Fibroblast of lung (primary cell): ENCODE results near the gene GABRD. TPM values are rescaled to one million over a fixed set of nuclear protein-coding genes. Genes with fewer than 3 reads are reported as not detected.

Source experiments
- DNase-seq, 2 donors: peaks; one replicate each; pipeline versions ENCODE4 v3.0.0 to v3.0.0-alpha.2; 2010; ENCODE audit warnings: low read depth in 2 of 2
- H2AFZ ChIP-seq: 2 replicates; pipeline ENCODE4 v1.5.1; 2012; ENCODE audit warnings: low read length, control low read depth, inconsistent platforms
- H3K27ac ChIP-seq: 2 replicates; pipeline ENCODE4 v1.5.1; 2011; ENCODE audit warnings: low read length, control low read depth; ENCODE audit not compliant: insufficient read depth
- H3K27me3 ChIP-seq: 2 replicates; pipeline ENCODE4 v1.5.1; 2011; ENCODE audit warnings: mild to moderate bottlenecking, low read length; ENCODE audit not compliant: control insufficient read depth, insufficient read depth
- H3K36me3 ChIP-seq: 2 replicates; pipeline ENCODE4 v1.5.1; 2011; ENCODE audit warnings: low read length; ENCODE audit not compliant: control insufficient read depth, insufficient read depth
- H3K4me1 ChIP-seq: 2 replicates; pipeline ENCODE4 v1.5.1; 2011; ENCODE audit warnings: low read length; ENCODE audit not compliant: control insufficient read depth, insufficient read depth; ENCODE audit errors: extremely low read depth
- H3K4me2 ChIP-seq: 2 replicates; pipeline ENCODE4 v1.5.1; 2011; ENCODE audit warnings: low read length, control low read depth; ENCODE audit not compliant: insufficient read depth; ENCODE audit errors: extremely low read depth
- H3K4me3 ChIP-seq, 4 experiments: fragments of 200-600 bp in 1 of 4; sonication (generic) in 1 of 4; replicated peaks in 1 of 4; 2 replicates each; pipeline ENCODE4 v1.5.1; 2011 to 2016; ENCODE audit warnings: low read length in 4 of 4, low read depth in 3 of 4, mild to moderate bottlenecking in 3 of 4, control low read depth in 2 of 4, inconsistent platforms in 1 of 4, mixed read lengths in 1 of 4; ENCODE audit not compliant: insufficient read depth in 1 of 4; ENCODE audit errors: control extremely low read depth in 1 of 4
- H3K79me2 ChIP-seq: 2 replicates; pipeline ENCODE4 v1.5.1; 2012; ENCODE audit warnings: mild to moderate bottlenecking, low read length, inconsistent platforms; ENCODE audit not compliant: control insufficient read depth, insufficient read depth
- H3K9ac ChIP-seq: 2 replicates; pipeline ENCODE4 v1.5.1; 2011; ENCODE audit warnings: mild to moderate bottlenecking, low read length, control low read depth; ENCODE audit not compliant: insufficient read depth
- H3K9me3 ChIP-seq: 2 replicates; pipeline ENCODE4 v1.5.1; 2012; ENCODE audit warnings: low read depth, low read length; ENCODE audit not compliant: control insufficient read depth, insufficient read depth
- H4K20me1 ChIP-seq: 2 replicates; pipeline ENCODE4 v1.5.1; 2011; ENCODE audit warnings: low read length; ENCODE audit not compliant: control insufficient read depth, insufficient read depth; ENCODE audit errors: extremely low read depth
- EZH2 ChIP-seq: IDR thresholded peaks from 2 replicates; pipeline ENCODE4 v1.5.1; 2012; ENCODE audit warnings: low read length, control low read depth, mild to moderate bottlenecking; ENCODE audit errors: missing control alignments
- polyA plus RNA-seq, 2 donors: library from polyadenylated mRNA; depleted of rRNA in 1 of 2; stranded (reverse) in 1 of 2; unstranded in 1 of 2; fragments of >200 nt; gene quantifications; 2 replicates each; pipeline ENCODE4 v1.2.1, GENCODE V29; 2011 to 2012; ENCODE audit warnings: missing spikeins in 1 of 2
- total RNA-seq: library from RNA; depleted of rRNA; stranded (reverse); fragments of >200 nt; gene quantifications from 2 replicates; pipeline ENCODE4 v1.2.1, GENCODE V29; 2014
- TF ChIP-seq, protein P1 (sequence below), 2 donors: IDR thresholded peaks in 1 of 2; conservative IDR thresholded peaks in 1 of 2; 1 replicate in 1 of 2; 2 replicates in 1 of 2; pipeline ENCODE4 v1.5.1; 2011 to 2012; ENCODE audit warnings: low read length in 2 of 2, control low read depth in 1 of 2, inconsistent platforms in 1 of 2, low read depth in 1 of 2, mild to moderate bottlenecking in 1 of 2

GABRD gene
- total and polyA plus RNA-seq, 2 donors (not counting 1 experiment from before 2014, with no cell fraction given), result not detected

DNA sequence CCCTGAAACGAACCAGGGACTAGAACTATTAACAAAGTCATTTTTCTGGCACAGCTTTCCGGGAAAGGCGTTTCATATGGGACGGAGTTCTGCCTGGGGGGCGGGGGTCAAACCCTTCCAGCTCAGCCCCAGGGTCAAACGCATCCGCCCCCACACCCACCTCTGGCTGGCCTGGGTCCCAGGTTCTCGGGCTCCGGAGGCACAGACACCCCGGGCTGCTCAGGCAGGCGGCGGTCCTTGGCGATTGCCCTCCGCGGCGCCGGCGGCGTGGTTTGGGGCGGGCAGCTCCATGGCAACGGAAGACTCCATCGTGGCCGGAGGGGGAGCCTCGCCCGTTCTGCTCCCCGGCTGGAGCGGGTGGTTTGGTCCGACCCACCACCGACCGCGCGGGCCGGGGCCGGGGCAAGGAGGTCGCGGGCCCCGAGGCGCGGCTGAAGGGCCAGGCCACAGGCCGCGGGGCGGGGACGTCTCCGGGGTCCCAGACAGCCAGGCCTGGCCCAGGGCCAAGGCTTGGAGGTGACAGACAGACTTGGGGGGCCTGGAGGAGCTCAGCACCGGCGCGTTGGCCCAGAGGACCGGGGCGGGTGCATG is 15.5 kb upstream of the GABRD start, which contains the start of gene CFAP74:
TSS of gene CFAP74 (minus strand) at position 246 of the 591 bp plus-strand sequence. CDS start 12,830 bp downstream, outside the sequence.
- DNase-seq, result peak; percentile 50 to 54
- H3K9ac ChIP-seq, result no peak within 1 kb of the TSS
- TF ChIP-seq EZH2, result no peak
- TF ChIP-seq, protein P1, sequence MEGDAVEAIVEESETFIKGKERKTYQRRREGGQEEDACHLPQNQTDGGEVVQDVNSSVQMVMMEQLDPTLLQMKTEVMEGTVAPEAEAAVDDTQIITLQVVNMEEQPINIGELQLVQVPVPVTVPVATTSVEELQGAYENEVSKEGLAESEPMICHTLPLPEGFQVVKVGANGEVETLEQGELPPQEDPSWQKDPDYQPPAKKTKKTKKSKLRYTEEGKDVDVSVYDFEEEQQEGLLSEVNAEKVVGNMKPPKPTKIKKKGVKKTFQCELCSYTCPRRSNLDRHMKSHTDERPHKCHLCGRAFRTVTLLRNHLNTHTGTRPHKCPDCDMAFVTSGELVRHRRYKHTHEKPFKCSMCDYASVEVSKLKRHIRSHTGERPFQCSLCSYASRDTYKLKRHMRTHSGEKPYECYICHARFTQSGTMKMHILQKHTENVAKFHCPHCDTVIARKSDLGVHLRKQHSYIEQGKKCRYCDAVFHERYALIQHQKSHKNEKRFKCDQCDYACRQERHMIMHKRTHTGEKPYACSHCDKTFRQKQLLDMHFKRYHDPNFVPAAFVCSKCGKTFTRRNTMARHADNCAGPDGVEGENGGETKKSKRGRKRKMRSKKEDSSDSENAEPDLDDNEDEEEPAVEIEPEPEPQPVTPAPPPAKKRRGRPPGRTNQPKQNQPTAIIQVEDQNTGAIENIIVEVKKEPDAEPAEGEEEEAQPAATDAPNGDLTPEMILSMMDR (conservative IDR thresholded peaks at IDR 0.05 in 1 of 2, IDR thresholded peaks at IDR 0.05 in 1 of 2; ENCODE audit: low read depth in 1 of 2, low read length in 2 of 2), result no peak
- H3K4me3 ChIP-seq, result peak within 1 kb of the TSS in 1 of 4 experiments; percentile 21
- H2AFZ ChIP-seq, result no peak within 1 kb of the TSS
- H3K4me2 ChIP-seq, result peak within 1 kb of the TSS; percentile 35
- no peaks in the 10 kb centered on the region for H3K9me3 ChIP-seq
- no peaks in the 10 kb centered on the region for H3K79me2 ChIP-seq
- no peaks in the 10 kb centered on the region for H3K36me3 ChIP-seq
- H3K27ac ChIP-seq, result no peak within 1 kb of the TSS
- no peaks in the 10 kb centered on the region for H3K4me1 ChIP-seq
- peaks cover 16% of the 10 kb centered on the region for H3K27me3 ChIP-seq
- no peaks in the 10 kb centered on the region for H4K20me1 ChIP-seq

DNA sequence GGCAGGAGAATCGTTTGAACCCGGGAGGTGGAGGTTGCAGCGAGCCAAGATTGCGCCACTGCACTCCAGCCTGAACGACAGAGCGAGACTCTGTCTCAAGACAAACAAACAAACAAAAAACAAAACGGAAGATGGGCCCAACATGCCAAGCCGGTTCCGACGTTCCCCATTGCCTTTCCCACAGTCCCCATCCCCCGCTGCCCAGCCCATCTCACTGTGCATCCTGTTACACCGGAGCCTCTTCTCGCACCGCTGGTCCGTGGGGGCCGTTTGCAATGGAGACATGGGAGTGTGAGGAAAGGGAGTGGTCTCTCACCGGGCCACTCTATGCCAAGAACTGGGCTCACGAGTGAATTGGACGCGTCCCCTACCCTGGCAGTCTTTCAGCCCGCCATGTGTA is 14.3 kb upstream of the GABRD start:
- Histone ChIP-seq H4K20me1 (no peaks in the 10 kb centered on the region), H3K36me3 (no peaks in the 10 kb centered on the region), H3K4me1 (no peaks in the 10 kb centered on the region), H3K27me3 (peaks cover 16% of the 10 kb centered on the region), H3K9ac (no peak overlapping the region), H3K79me2 (no peaks in the 10 kb centered on the region), H2AFZ (no peak overlapping the region), H3K4me2 (no peak overlapping the region), H3K9me3 (no peaks in the 10 kb centered on the region), H3K27ac (no peak overlapping the region), H3K4me3 (no peak overlapping the region)
- DNase-seq, result no peak
- TF ChIP-seq EZH2, result no peak
- TF ChIP-seq, protein P1 (conservative IDR thresholded peaks at IDR 0.05 in 1 of 2, IDR thresholded peaks at IDR 0.05 in 1 of 2; ENCODE audit: low read depth in 1 of 2, low read length in 2 of 2), result no peak

DNA sequence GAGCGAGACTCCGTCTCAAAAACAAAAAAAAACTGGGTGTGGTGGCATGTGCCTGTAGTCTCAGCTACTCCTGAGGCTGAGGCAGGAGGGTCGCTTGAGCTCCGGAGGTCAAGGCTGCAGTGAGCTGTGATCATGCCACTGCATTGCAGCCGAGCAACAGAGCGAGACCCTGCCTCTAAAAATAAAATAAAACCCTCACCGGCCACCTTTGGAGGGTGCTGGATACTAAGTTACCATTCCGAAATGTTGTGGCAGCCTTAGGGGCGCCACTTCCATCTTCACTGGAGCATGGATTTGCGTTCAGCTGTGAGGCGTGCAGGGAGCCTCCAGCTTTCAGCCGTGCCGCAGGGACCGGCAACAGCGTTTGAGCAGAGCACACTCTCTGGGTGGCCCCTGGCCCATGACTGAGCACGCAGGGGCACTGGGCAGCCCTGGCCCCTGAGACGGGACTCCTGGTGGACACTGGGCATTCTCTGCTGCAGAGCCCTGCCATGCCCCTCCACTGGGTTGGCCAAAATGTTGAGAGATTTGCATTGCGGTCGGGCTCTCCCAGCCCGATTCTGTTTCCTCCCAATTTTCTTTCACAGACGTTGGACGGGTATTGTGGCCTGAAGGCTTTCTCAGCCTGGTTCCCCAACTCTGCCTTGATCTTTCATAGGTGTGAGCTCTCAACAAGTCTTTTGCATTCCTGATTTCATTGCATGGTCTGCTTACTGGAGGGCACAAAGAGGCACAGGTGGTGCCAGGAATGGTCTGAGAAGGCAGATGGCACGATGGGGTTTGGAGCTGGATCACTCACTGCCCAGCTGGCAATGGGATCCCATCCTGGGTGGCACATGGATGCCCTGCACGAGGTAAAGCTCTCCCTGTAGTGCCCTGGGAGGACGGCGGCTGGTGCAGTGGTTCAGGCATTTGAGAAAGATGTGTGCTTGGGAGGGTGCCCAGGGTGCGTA is 9.8 kb upstream of the GABRD start:
- no peaks in the 10 kb centered on the region for H3K4me1 ChIP-seq
- H4K20me1 ChIP-seq, result no peaks in the 10 kb centered on the region
- no peaks in the 10 kb centered on the region for H3K27me3 ChIP-seq
- DNase-seq, result no peak
- no peak overlapping the region for H2AFZ ChIP-seq
- H3K9me3 ChIP-seq, result no peaks in the 10 kb centered on the region
- H3K79me2 ChIP-seq, result no peaks in the 10 kb centered on the region
- no peak overlapping the region for H3K27ac ChIP-seq
- no peak overlapping the region for H3K9ac ChIP-seq
- no peak overlapping the region for H3K4me2 ChIP-seq
- TF ChIP-seq EZH2, result no peak
- TF ChIP-seq, protein P1 (conservative IDR thresholded peaks at IDR 0.05 in 1 of 2, IDR thresholded peaks at IDR 0.05 in 1 of 2; ENCODE audit: low read depth in 1 of 2, low read length in 2 of 2), result no peak
- H3K36me3 ChIP-seq, result no peaks in the 10 kb centered on the region
- H3K4me3 ChIP-seq, result no peak overlapping the region
